ENCODE results near the gene PI4K2B. TPM values are rescaled to one million over a fixed set of nuclear protein-coding genes. Genes with fewer than 3 reads are reported as not detected.

PI4K2B gene
- total RNA-seq, 1 experiment from 2014 or later = 10.3 TPM

GRCh38 chr4:25313201-25313895 is 79.5 kb downstream of the PI4K2B start:
- peaks cover 6 to 9% of the 10 kb centered on the region in 2 experiments for H3K4me1 Mint-ChIP-seq
- Histone ChIP-seq H3K23me2 (ENCODE audit: insufficient read length, low read depth, low read length, poor library complexity, severe bottlenecking) (no peaks in the 10 kb centered on the region), H2BK12ac (ENCODE audit: insufficient read length, low read depth, low read length) (no peak overlapping the region), H2BK20ac (ENCODE audit: low read depth, low read length, poor library complexity, severe bottlenecking) (no peak overlapping the region), H3K4ac (ENCODE audit: low read depth, low read length) (no peak overlapping the region), H3T11ph (ENCODE audit: low read length) (no peak overlapping the region), H3K23ac (ENCODE audit: insufficient read length, low read depth, low read length) (no peak overlapping the region), H3K79me2 (ENCODE audit: insufficient read depth, low read length) (no peaks in the 10 kb centered on the region), H4K20me1 (ENCODE audit: control insufficient read depth, insufficient read depth, insufficient read length) (no peaks in the 10 kb centered on the region), H3K4me2 (ENCODE audit: insufficient read depth, insufficient read length, low read length) (peak overlapping the region; percentile 76), H3K27ac (ENCODE audit: insufficient read length, low read depth, low read length) (peak overlapping the region; percentile 72), H2AK5ac (ENCODE audit: insufficient read length, low read length) (no peak overlapping the region), H2BK5ac (ENCODE audit: insufficient read length, low read length) (no peak overlapping the region), H2AFZ (ENCODE audit: low read length) (peak overlapping the region; percentile 49), H4K8ac (replicated peaks; ENCODE audit: insufficient read length, low read depth, low read length) (peak overlapping the region; percentile 14), H3K9me3 (ENCODE audit: control insufficient read depth, low read depth, low read length) (no peaks in the 10 kb centered on the region), H3K79me1 (ENCODE audit: insufficient read depth, low read depth, low read length, poor library complexity, severe bottlenecking) (no peaks in the 10 kb centered on the region), H3K14ac (ENCODE audit: insufficient read depth, low read length) (no peak overlapping the region), H3K4me1 (ENCODE audit: insufficient read depth, low read length) (no peaks in the 10 kb centered on the region), H3K27me3 (ENCODE audit: insufficient read depth, low read length) (no peaks in the 10 kb centered on the region), H2BK15ac (ENCODE audit: low read depth, low read length) (no peak overlapping the region), H3K18ac (ENCODE audit: insufficient read length, low read depth, low read length) (no peak overlapping the region), H2BK120ac (ENCODE audit: low read depth, low read length, poor library complexity, severe bottlenecking) (no peak overlapping the region), H3K56ac (ENCODE audit: insufficient read length, low read depth, low read length) (no peak overlapping the region), H4K91ac (ENCODE audit: insufficient read length, low read depth, low read length) (no peak overlapping the region), H4K5ac (ENCODE audit: insufficient read length, low read depth, low read length) (peak overlapping the region; percentile 63), H3K9ac (ENCODE audit: extremely low read depth, insufficient read length, low read length) (peak overlapping the region; percentile 96)
- WGBS (ENCODE audit: extremely low coverage, insufficient read length, low lambda C conversion rate) = no CpG with 5 or more reads among the region's 23 CpGs
- peaks cover 0 to 4% of the 10 kb centered on the region in 2 experiments; a peak in 2 of 5 replicates for H3K9me3 Mint-ChIP-seq
- peak overlapping the region; percentile 94 to 98 for H3K4me3 Mint-ChIP-seq
- H3K27ac Mint-ChIP-seq = peak overlapping the region; percentile 99
- peaks cover 3% of the 10 kb centered on the region for H3K27me3 Mint-ChIP-seq (ENCODE audit: low read depth)
- no peak for TF ChIP-seq CTCF (conservative IDR thresholded peaks at IDR 0.05)
- H3K36me3 Mint-ChIP-seq (ENCODE audit: insufficient read depth in 1 of 3, low read depth in 3 of 3) = peaks cover 4 to 13% (median 9%) of the 10 kb centered on the region in 3 experiments; a peak in 5 of 7 replicates
- DNase-seq = no peak

All from H9 (cell line).